Right atrium auricular region (tissue), 2 donors: ENCODE results near the gene BCAR3. TPM values are rescaled to one million over a fixed set of nuclear protein-coding genes. Genes with fewer than 3 reads are reported as not detected.

ENCODE experiments used
- DNase-seq: peaks from one replicate; pipeline ENCODE4 v3.0.0-alpha.2; 2019; ENCODE audit warnings: low spot score
- H3K27ac ChIP-seq, 2 donors: fragments of 200-600 bp; sonication (generic); 1 replicate in 1 of 2; 2 replicates in 1 of 2; pipeline ENCODE4 v1.5.1; 2016 to 2019
- H3K27me3 ChIP-seq, 2 donors: fragments of 200-600 bp; sonication (generic); one replicate each; pipeline versions ENCODE4 v1.5.1 to v1.6.0; 2017 to 2019
- H3K36me3 ChIP-seq: fragments of 200-600 bp; sonication (generic); one replicate; pipeline ENCODE4 v1.5.1; 2016
- H3K4me1 ChIP-seq, 2 donors: fragments of 200-600 bp; sonication (generic); one replicate each; pipeline versions ENCODE4 v1.5.1 to v1.6.0; 2017 to 2019
- H3K4me3 ChIP-seq, 2 donors: fragments of 200-600 bp; sonication (generic); 1 replicate in 1 of 2; 2 replicates in 1 of 2; pipeline ENCODE4 v1.5.1; 2017 to 2019; ENCODE audit warnings: mild to moderate bottlenecking in 1 of 2, moderate library complexity in 1 of 2
- H3K9me3 ChIP-seq, 2 donors: fragments of 200-600 bp; sonication (generic); one replicate each; pipeline ENCODE4 v1.5.1; 2019
- total RNA-seq, 2 donors: library from RNA; depleted of rRNA; stranded (reverse); fragments of >200 nt; gene quantifications; one replicate each; pipeline ENCODE4 v1.1.0, GENCODE V29; 2016
- TF ChIP-seq, protein P1 (sequence below), 2 donors: fragments of 200-600 bp; sonication (generic); IDR thresholded peaks; one replicate each; pipeline ENCODE4 v1.5.1; 2019; ENCODE audit warnings: antibody characterized with exemption in 2 of 2

BCAR3 gene
- total RNA-seq, 2 donors from 2014 or later, result 12.7 to 19.3 TPM

GRCh38 chr1:93690341-93690740, 8.7 kb upstream of the BCAR3 start:
- Histone ChIP-seq H3K27ac (no peak overlapping the region), H3K4me1 (peaks cover 0 to 11% of the 10 kb centered on the region in 2 donors), H3K4me3 (no peak overlapping the region), H3K27me3 (no peaks in the 10 kb centered on the region), H3K36me3 (no peaks in the 10 kb centered on the region), H3K9me3 (no peaks in the 10 kb centered on the region)
- DNase-seq, result no peak
- TF ChIP-seq, protein P1, sequence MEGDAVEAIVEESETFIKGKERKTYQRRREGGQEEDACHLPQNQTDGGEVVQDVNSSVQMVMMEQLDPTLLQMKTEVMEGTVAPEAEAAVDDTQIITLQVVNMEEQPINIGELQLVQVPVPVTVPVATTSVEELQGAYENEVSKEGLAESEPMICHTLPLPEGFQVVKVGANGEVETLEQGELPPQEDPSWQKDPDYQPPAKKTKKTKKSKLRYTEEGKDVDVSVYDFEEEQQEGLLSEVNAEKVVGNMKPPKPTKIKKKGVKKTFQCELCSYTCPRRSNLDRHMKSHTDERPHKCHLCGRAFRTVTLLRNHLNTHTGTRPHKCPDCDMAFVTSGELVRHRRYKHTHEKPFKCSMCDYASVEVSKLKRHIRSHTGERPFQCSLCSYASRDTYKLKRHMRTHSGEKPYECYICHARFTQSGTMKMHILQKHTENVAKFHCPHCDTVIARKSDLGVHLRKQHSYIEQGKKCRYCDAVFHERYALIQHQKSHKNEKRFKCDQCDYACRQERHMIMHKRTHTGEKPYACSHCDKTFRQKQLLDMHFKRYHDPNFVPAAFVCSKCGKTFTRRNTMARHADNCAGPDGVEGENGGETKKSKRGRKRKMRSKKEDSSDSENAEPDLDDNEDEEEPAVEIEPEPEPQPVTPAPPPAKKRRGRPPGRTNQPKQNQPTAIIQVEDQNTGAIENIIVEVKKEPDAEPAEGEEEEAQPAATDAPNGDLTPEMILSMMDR (IDR thresholded peaks at IDR 0.05), result no peak

GRCh38 chr1:93689521-93690223, 8.0 kb upstream of the BCAR3 start:
- Histone ChIP-seq H3K27ac (no peak overlapping the region), H3K4me1 (peaks cover 0 to 11% of the 10 kb centered on the region in 2 donors), H3K9me3 (no peaks in the 10 kb centered on the region), H3K27me3 (no peaks in the 10 kb centered on the region), H3K36me3 (no peaks in the 10 kb centered on the region), H3K4me3 (no peak overlapping the region)
- no peak for DNase-seq
- TF ChIP-seq, protein P1 (IDR thresholded peaks at IDR 0.05), result no peak

DNA sequence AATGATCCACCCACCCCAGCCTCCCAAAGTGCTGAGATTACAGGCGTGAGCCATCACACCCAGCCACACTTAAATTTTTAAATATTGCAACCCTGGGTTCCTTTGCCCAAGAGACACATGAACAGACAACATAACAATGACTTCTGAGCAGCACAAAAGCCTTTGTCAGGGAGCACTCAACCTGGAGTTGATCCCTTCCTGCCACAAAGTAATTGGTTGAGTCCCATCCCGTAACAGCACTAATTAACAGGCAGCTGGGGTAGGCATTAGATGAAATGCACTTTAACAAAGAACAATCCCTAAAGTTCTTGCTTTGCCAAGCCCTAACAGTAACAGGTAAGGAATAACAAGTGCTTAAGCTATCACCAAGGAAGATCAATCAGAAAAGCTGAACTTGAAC, 5.9 kb upstream of the BCAR3 start:
- Histone ChIP-seq H3K27ac (no peak overlapping the region), H3K36me3 (no peaks in the 10 kb centered on the region), H3K4me1 (peaks cover 0 to 6% of the 10 kb centered on the region in 2 donors), H3K4me3 (no peak overlapping the region), H3K27me3 (no peaks in the 10 kb centered on the region), H3K9me3 (no peaks in the 10 kb centered on the region)
- TF ChIP-seq, protein P1 (IDR thresholded peaks at IDR 0.05), result no peak
- no peak for DNase-seq

GRCh38 chr1:93686504-93687250, 5.0 kb upstream of the BCAR3 start:
- TF ChIP-seq, protein P1 (IDR thresholded peaks at IDR 0.05), result no peak
- Histone ChIP-seq H3K4me1 (peaks cover 0 to 6% of the 10 kb centered on the region in 2 donors), H3K36me3 (no peaks in the 10 kb centered on the region), H3K9me3 (no peaks in the 10 kb centered on the region), H3K27me3 (no peaks in the 10 kb centered on the region), H3K4me3 (no peak overlapping the region), H3K27ac (no peak overlapping the region)
- no peak for DNase-seq

DNA sequence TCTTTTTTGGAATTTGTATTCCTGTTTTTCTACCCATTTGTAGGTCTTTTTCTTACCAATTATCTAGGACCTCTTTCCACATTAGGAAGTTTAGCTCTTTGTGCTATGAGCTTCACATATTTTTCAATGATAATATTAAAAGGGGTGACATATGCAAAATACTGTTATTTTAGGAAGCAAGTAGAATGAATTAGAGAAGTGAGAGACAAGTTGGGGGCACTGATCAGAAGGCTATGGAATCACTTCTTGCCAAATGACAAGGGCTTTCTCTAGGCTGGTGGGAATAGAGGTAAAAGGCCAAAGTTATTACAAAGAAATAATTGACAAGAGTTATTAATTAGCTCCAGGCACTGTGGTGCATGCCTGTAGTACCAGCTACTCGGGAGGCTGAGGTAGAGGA, 4.3 kb upstream of the BCAR3 start:
- H3K27me3 ChIP-seq, result no peaks in the 10 kb centered on the region
- peaks cover 0 to 6% of the 10 kb centered on the region in 2 donors for H3K4me1 ChIP-seq
- TF ChIP-seq, protein P1 (IDR thresholded peaks at IDR 0.05), result no peak
- H3K27ac ChIP-seq, result no peak overlapping the region
- no peaks in the 10 kb centered on the region for H3K9me3 ChIP-seq
- H3K4me3 ChIP-seq, result no peak overlapping the region
- no peaks in the 10 kb centered on the region for H3K36me3 ChIP-seq
- DNase-seq, result no peak
